Upper lobe of left lung (tissue), 4 donors: ENCODE results near the gene MYO3B.

ENCODE experiments used
- CTCF ChIP-seq, 6 experiments: fragments of 450-650 bp in 4 of 6; fragments of 200-600 bp in 2 of 6; sonication (generic) in 2 of 6; IDR thresholded peaks; one replicate each; pipeline ENCODE4 v1.5.1; 2016 to 2019; ENCODE audit warnings: antibody characterized with exemption in 6 of 6
- POLR2AphosphoS5 ChIP-seq, 2 donors: sonication (generic); formaldehyde crosslinking; IDR thresholded peaks; one replicate each; pipeline ENCODE4 v1.5.1; 2017; ENCODE audit warnings: antibody characterized with exemption in 2 of 2

- TF ChIP-seq POLR2AphosphoS5 (IDR thresholded peaks at IDR 0.05), result no peak
- no peak for TF ChIP-seq CTCF (IDR thresholded peaks at IDR 0.05)
Observed at GRCh38 chr2:170639635-170640034, 461.7 kb downstream of the MYO3B start.
